Ammon's horn (tissue), 1 donor: ENCODE data around the gene GNG5.
"Not testable (repeated sequence)": the region's sequence is repeated elsewhere in the genome, so short reads cannot be mapped to it uniquely, and the experiment has no call there.

Experiments
- DNase-seq: peaks from one replicate; pipeline ENCODE4 v3.0.0-alpha.2; 2016; ENCODE audit warnings: low spot score

Gene GNG5

GRCh38 chr1:84488107-84488506 lies 18.3 kb downstream of the GNG5 start:
- no peak for DNase-seq

- no peak for DNase-seq
Measured at GRCh38 chr1:84481317-84481716, 25.1 kb downstream of the GNG5 start.

GRCh38 chr1:84480650-84481049 lies 25.7 kb downstream of the GNG5 start:
- DNase-seq: no peak

- no peak for DNase-seq
Measured at GRCh38 chr1:84479998-84480397, 26.4 kb downstream of the GNG5 start.

- DNase-seq: peak; percentile 78
Measured at GRCh38 chr1:84478876-84479868, 27.2 kb downstream of the GNG5 start, which contains the start of gene RPF1. Gene RPF1 (plus strand): TSS chr1:84479266. CDS start chr1:84479282, 16 bp downstream.

- DNase-seq: no peak
Measured at GRCh38 chr1:84476225-84476624, 30.2 kb downstream of the GNG5 start.

GRCh38 chr1:84467298-84467697 lies 39.1 kb downstream of the GNG5 start:
- no peak for DNase-seq

GRCh38 chr1:84462118-84462517 lies 44.3 kb downstream of the GNG5 start:
- no peak for DNase-seq

- no peak for DNase-seq
Measured at GRCh38 chr1:84452436-84452835, 53.9 kb downstream of the GNG5 start.

GRCh38 chr1:84450910-84451309 lies 55.5 kb downstream of the GNG5 start:
- DNase-seq: no peak

GRCh38 chr1:84448704-84449103 lies 57.7 kb downstream of the GNG5 start:
- DNase-seq: not testable (repeated sequence)
